ENCODE data around the gene FOXP1. TPM values are rescaled to one million over a fixed set of nuclear protein-coding genes. Genes with fewer than 3 reads are reported as not detected.

FOXP1 gene
- total and polyA plus RNA-seq, 7 experiments from 2014 or later, result 104 to 537 (median 444) TPM

- H3K4me1 Mint-ChIP-seq, result peaks cover 70 to 100% (median 96%) of the 10 kb centered on the region in 7 donors
Measured at GRCh38 chr3:71444028-71444860, 139.3 kb downstream of the FOXP1 start.

GRCh38 chr3:71443332-71443731 lies 140.2 kb downstream of the FOXP1 start:
- Histone ChIP-seq H3K4me3 (ENCODE audit: low read length) (peak overlapping the region; percentile 2), H3K4me1 (ENCODE audit: control insufficient read depth in 2 of 2, insufficient read depth in 2 of 2, low read length in 2 of 2) (peaks cover 93 to 96% of the 10 kb centered on the region in 2 donors), H3K27ac (ENCODE audit: low read depth, low read length) (peak overlapping the region; percentile 90), H3K9me3 (ENCODE audit: control insufficient read depth in 2 of 3, low read length in 3 of 3) (no peaks in the 10 kb centered on the region), H3K36me3 (ENCODE audit: control insufficient read depth in 2 of 3, insufficient read depth in 3 of 3, low read length in 3 of 3) (no peaks in the 10 kb centered on the region), H3K27me3 (ENCODE audit: control insufficient read depth in 2 of 2, insufficient read depth in 2 of 2, low read length in 2 of 2) (no peaks in the 10 kb centered on the region)
- CTCF ChIA-PET, result interaction anchor here (0.7 to 4.2 kb wide), 9 partner anchors 10 to 462 kb away, joined by 3 to 17 read pairs (median 4); no protein-coding TSS in a partner anchor
- Mint-ChIP-seq H3K27ac (peak overlapping the region; percentile 94 to 100 (median 99)), H3K4me3 (peak overlapping the region; percentile 64 to 86 (median 69)), H3K36me3 (peaks cover 0 to 30% (median 3%) of the 10 kb centered on the region in 5 donors), H3K9me3 (peaks cover 0 to 2% (median 0%) of the 10 kb centered on the region in 11 donors), H3K27me3 (peaks cover 0 to 2% (median 0%) of the 10 kb centered on the region in 5 donors), H3K4me1 (peaks cover 72 to 100% (median 96%) of the 10 kb centered on the region in 7 donors)
- POLR2A ChIA-PET, result interaction anchor here (0.5 to 20.4 kb wide), 21 partner anchors 11 to 469 kb away, joined by 3 to 356 read pairs (median 3); no protein-coding TSS in a partner anchor
- intact Hi-C loops (cut with micrococcal nuclease), result loop anchor here in 1 of 2 donors (5.0 to 10.0 kb wide), 2 partner anchors 281 to 381 kb away; partner anchors contain the start of gene EIF4E3
- ATAC-seq, result no peak
- DNase-seq, result no peak

More at GRCh38 chr3:71444028-71444860, 139.3 kb downstream of the FOXP1 start:
- peaks cover 0 to 29% (median under 1%) of the 10 kb centered on the region in 5 donors for H3K36me3 Mint-ChIP-seq
- DNase-seq, result peak; percentile 57 to 97 (median 94)
- peak; percentile 88 for ATAC-seq
- intact Hi-C loops (cut with micrococcal nuclease), result loop anchor here (1.0 to 10.0 kb wide), 19 partner anchors 10 to 433 kb away; partner anchors contain the start of genes EIF4E3 (in 1 of the 2) and FOXP1 (in 1 of the 2)
- H3K27ac Mint-ChIP-seq, result peak overlapping the region; percentile 94 to 100 (median 99)
- Histone ChIP-seq H3K36me3 (ENCODE audit: control insufficient read depth in 2 of 3, insufficient read depth in 3 of 3, low read length in 3 of 3) (no peaks in the 10 kb centered on the region), H3K27ac (ENCODE audit: low read depth, low read length) (peak overlapping the region; percentile 90), H3K4me3 (ENCODE audit: low read length) (peak overlapping the region; percentile 12), H3K27me3 (ENCODE audit: control insufficient read depth in 2 of 2, insufficient read depth in 2 of 2, low read length in 2 of 2) (no peaks in the 10 kb centered on the region), H3K4me1 (ENCODE audit: control insufficient read depth in 2 of 2, insufficient read depth in 2 of 2, low read length in 2 of 2) (peaks cover 93 to 96% of the 10 kb centered on the region in 2 donors), H3K9me3 (ENCODE audit: control insufficient read depth in 2 of 3, low read length in 3 of 3) (no peaks in the 10 kb centered on the region)
- ChIA-PET CTCF (interaction anchor here (0.7 to 4.2 kb wide), 8 partner anchors 12 to 463 kb away, joined by 3 to 14 read pairs (median 3); no protein-coding TSS in a partner anchor), POLR2A (interaction anchor here (0.5 to 20.4 kb wide), 26 partner anchors 10 to 470 kb away, joined by 3 to 356 read pairs (median 4); no protein-coding TSS in a partner anchor)
- peak overlapping the region; percentile 64 to 86 (median 77) for H3K4me3 Mint-ChIP-seq
- H3K9me3 Mint-ChIP-seq, result peaks cover 0 to 2% (median 0%) of the 10 kb centered on the region in 11 donors
- H3K27me3 Mint-ChIP-seq, result peaks cover 0 to 2% (median 0%) of the 10 kb centered on the region in 5 donors

- Histone ChIP-seq H3K4me3 (ENCODE audit: low read length) (peak overlapping the region; percentile 17), H3K27ac (ENCODE audit: low read depth, low read length) (peak overlapping the region; percentile 90), H3K9me3 (ENCODE audit: control insufficient read depth in 2 of 3, low read length in 3 of 3) (no peaks in the 10 kb centered on the region), H3K4me1 (ENCODE audit: control insufficient read depth in 2 of 2, insufficient read depth in 2 of 2, low read length in 2 of 2) (peaks cover 93 to 96% of the 10 kb centered on the region in 2 donors), H3K27me3 (ENCODE audit: control insufficient read depth in 2 of 2, insufficient read depth in 2 of 2, low read length in 2 of 2) (no peaks in the 10 kb centered on the region), H3K36me3 (ENCODE audit: control insufficient read depth in 2 of 3, insufficient read depth in 3 of 3, low read length in 3 of 3) (no peaks in the 10 kb centered on the region)
- Mint-ChIP-seq H3K4me1 (peaks cover 77 to 100% (median 96%) of the 10 kb centered on the region in 7 donors), H3K4me3 (peak overlapping the region; percentile 69 to 86 (median 78)), H3K27me3 (peaks cover 0 to 2% (median 0%) of the 10 kb centered on the region in 5 donors), H3K36me3 (peaks cover 0 to 26% (median 9%) of the 10 kb centered on the region in 5 donors), H3K9me3 (peaks cover 0 to 2% (median 0%) of the 10 kb centered on the region in 11 donors), H3K27ac (peak overlapping the region; percentile 94 to 100 (median 99))
- ChIA-PET CTCF (interaction anchor here (1.1 to 4.2 kb wide), 6 partner anchors 10 to 68 kb away, joined by 3 to 17 read pairs (median 4); no protein-coding TSS in a partner anchor), POLR2A (interaction anchor here (0.7 to 20.4 kb wide), 14 partner anchors 12 to 383 kb away, joined by 3 to 356 read pairs (median 5); no protein-coding TSS in a partner anchor)
- DNase-seq, result peak in 1 of 9 donors; percentile 44
- no peak for ATAC-seq
- intact Hi-C loops (cut with micrococcal nuclease), result loop anchor here in 1 of 2 donors (5.0 to 10.0 kb wide), 2 partner anchors 282 to 380 kb away; partner anchors contain the start of gene EIF4E3
Measured at GRCh38 chr3:71442652-71443042, 140.9 kb downstream of the FOXP1 start.

GRCh38 chr3:71441925-71442651 lies 141.4 kb downstream of the FOXP1 start:
- no peaks in the 10 kb centered on the region for H3K27me3 ChIP-seq (ENCODE audit: control insufficient read depth in 2 of 2, insufficient read depth in 2 of 2, low read length in 2 of 2)
- intact Hi-C loops (cut with micrococcal nuclease), result loop anchor here in 1 of 2 donors (5.0 to 10.0 kb wide), 2 partner anchors 283 to 380 kb away; partner anchors contain the start of gene EIF4E3
- Mint-ChIP-seq H3K4me3 (peak overlapping the region; percentile 69 to 86 (median 78)), H3K9me3 (peaks cover 0 to 2% (median 0%) of the 10 kb centered on the region in 11 donors), H3K27ac (peak overlapping the region; percentile 87 to 99 (median 98)), H3K27me3 (peaks cover 0 to 2% (median 0%) of the 10 kb centered on the region in 5 donors), H3K36me3 (peaks cover 2 to 25% (median 14%) of the 10 kb centered on the region in 5 donors), H3K4me1 (peaks cover 78 to 100% (median 96%) of the 10 kb centered on the region in 7 donors)
- DNase-seq (peak in 1 of 9 donors; percentile 29), ATAC-seq (no peak)
- CTCF ChIA-PET, result interaction anchor here (1.1 to 4.2 kb wide), 6 partner anchors 11 to 55 kb away, joined by 3 to 17 read pairs (median 6); no protein-coding TSS in a partner anchor
- H3K9me3 ChIP-seq (ENCODE audit: control insufficient read depth in 2 of 3, low read length in 3 of 3), result no peaks in the 10 kb centered on the region
- H3K27ac ChIP-seq (ENCODE audit: low read depth, low read length), result peak overlapping the region; percentile 90
- H3K36me3 ChIP-seq (ENCODE audit: control insufficient read depth in 2 of 3, insufficient read depth in 3 of 3, low read length in 3 of 3), result no peaks in the 10 kb centered on the region
- peaks cover 93 to 96% of the 10 kb centered on the region in 2 donors for H3K4me1 ChIP-seq (ENCODE audit: control insufficient read depth in 2 of 2, insufficient read depth in 2 of 2, low read length in 2 of 2)
- H3K4me3 ChIP-seq (ENCODE audit: low read length), result peak overlapping the region; percentile 17
- POLR2A ChIA-PET, result interaction anchor here (0.7 to 20.4 kb wide), 11 partner anchors 12 to 383 kb away, joined by 3 to 356 read pairs (median 5); no protein-coding TSS in a partner anchor

GRCh38 chr3:71441217-71441924 lies 142.2 kb downstream of the FOXP1 start:
- H3K36me3 Mint-ChIP-seq, result peaks cover 6 to 27% (median 21%) of the 10 kb centered on the region in 5 donors
- Histone ChIP-seq H3K27ac (ENCODE audit: low read depth, low read length) (peak overlapping the region; percentile 90), H3K27me3 (ENCODE audit: control insufficient read depth in 2 of 2, insufficient read depth in 2 of 2, low read length in 2 of 2) (no peaks in the 10 kb centered on the region), H3K9me3 (ENCODE audit: control insufficient read depth in 2 of 3, low read length in 3 of 3) (no peaks in the 10 kb centered on the region), H3K36me3 (ENCODE audit: control insufficient read depth in 2 of 3, insufficient read depth in 3 of 3, low read length in 3 of 3) (no peaks in the 10 kb centered on the region), H3K4me1 (ENCODE audit: control insufficient read depth in 2 of 2, insufficient read depth in 2 of 2, low read length in 2 of 2) (peaks cover 93 to 96% of the 10 kb centered on the region in 2 donors), H3K4me3 (ENCODE audit: low read length) (peak overlapping the region; percentile 3)
- H3K9me3 Mint-ChIP-seq, result no peaks in the 10 kb centered on the region
- DNase-seq, result no peak
- H3K4me1 Mint-ChIP-seq, result peaks cover 79 to 100% (median 96%) of the 10 kb centered on the region in 7 donors
- H3K27me3 Mint-ChIP-seq, result peaks cover 0 to 2% (median 0%) of the 10 kb centered on the region in 5 donors
- ATAC-seq, result no peak
- intact Hi-C loops (cut with micrococcal nuclease), result loop anchor here in 1 of 2 donors (5.0 to 10.0 kb wide), 2 partner anchors 283 to 379 kb away; partner anchors contain the start of gene EIF4E3
- peak overlapping the region; percentile 21 to 99 (median 98) for H3K27ac Mint-ChIP-seq
- peak overlapping the region; percentile 41 to 86 (median 74) for H3K4me3 Mint-ChIP-seq
- POLR2A ChIA-PET, result interaction anchor here (0.6 to 20.4 kb wide), 13 partner anchors 8 to 1550 kb away, joined by 3 to 356 read pairs (median 5); no protein-coding TSS in a partner anchor
- CTCF ChIA-PET, result interaction anchor here (0.7 to 4.2 kb wide), 7 partner anchors 9 to 63 kb away, joined by 3 to 17 read pairs (median 7); no protein-coding TSS in a partner anchor

All from naive thymus-derived CD4-positive, alpha-beta T cell (primary cell).